ENCODE results near the gene RASIP1.
"Not testable (repeated sequence)": the region's sequence is repeated elsewhere in the genome, so short reads cannot be mapped to it uniquely, and the experiment has no call there.

DNA sequence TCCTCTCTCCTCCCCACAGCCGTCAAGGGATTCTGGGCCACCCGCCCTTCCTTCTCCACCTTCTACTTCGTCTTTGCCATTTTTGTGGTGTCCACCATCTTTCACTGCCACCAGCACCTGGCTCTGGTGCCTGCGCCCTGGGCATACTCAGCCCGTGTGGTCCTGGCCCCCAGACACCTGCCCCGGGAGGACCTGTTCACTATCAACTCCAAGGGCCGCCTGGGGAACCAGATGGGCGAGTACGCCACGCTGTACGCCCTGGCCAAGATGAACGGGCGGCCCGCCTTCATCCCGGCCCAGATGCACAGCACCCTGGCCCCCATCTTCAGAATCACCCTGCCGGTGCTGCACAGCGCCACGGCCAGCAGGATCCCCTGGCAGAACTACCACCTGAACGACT is 60.4 kb downstream of the RASIP1 start:
- TF ChIP-seq, protein P1, sequence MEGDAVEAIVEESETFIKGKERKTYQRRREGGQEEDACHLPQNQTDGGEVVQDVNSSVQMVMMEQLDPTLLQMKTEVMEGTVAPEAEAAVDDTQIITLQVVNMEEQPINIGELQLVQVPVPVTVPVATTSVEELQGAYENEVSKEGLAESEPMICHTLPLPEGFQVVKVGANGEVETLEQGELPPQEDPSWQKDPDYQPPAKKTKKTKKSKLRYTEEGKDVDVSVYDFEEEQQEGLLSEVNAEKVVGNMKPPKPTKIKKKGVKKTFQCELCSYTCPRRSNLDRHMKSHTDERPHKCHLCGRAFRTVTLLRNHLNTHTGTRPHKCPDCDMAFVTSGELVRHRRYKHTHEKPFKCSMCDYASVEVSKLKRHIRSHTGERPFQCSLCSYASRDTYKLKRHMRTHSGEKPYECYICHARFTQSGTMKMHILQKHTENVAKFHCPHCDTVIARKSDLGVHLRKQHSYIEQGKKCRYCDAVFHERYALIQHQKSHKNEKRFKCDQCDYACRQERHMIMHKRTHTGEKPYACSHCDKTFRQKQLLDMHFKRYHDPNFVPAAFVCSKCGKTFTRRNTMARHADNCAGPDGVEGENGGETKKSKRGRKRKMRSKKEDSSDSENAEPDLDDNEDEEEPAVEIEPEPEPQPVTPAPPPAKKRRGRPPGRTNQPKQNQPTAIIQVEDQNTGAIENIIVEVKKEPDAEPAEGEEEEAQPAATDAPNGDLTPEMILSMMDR (IDR thresholded peaks at IDR 0.05), result not testable (repeated sequence)
- not testable (repeated sequence) for TF ChIP-seq ZFX (IDR thresholded peaks at IDR 0.05; ENCODE audit: borderline replicate concordance)

Data from 22Rv1 (cell line).